Measurements from ENCODE around the gene GPC5.
"Not testable (repeated sequence)": the region's sequence is repeated elsewhere in the genome, so short reads cannot be mapped to it uniquely, and the experiment has no call there.

The GPC5 gene

DNA sequence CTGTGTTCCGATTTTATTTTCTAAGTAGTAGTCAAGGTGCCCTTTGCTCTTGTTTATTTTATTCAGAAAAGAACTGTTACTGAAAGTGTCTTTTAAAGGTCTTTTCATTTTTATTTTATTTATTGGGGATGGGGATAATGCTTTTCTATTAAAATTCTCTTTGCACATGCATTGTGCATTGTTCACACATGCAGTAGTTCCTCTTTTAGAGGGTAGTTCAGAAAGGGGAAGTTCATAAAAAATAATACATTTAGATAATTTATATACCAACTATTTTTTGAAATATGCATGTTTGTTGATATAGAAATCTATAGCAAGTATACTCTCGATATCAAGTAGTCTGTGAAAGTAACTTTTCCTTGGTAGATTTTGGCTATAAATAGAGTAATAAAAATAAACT, 3.5 kb downstream of the GPC5 start:
- no peak for DNase-seq
- no peaks in the 10 kb centered on the region for H3K36me3 ChIP-seq
- peaks cover 0 to 15% (median 12%) of the 10 kb centered on the region in 4 donors for H3K4me1 ChIP-seq
- intact Hi-C loops (cut with DNase I; ENCODE audit: low total_unique reads), result loop anchor here (2.0 kb wide), 1 partner anchor 15 kb away; no protein-coding TSS in a partner anchor
- TF ChIP-seq, protein P1, sequence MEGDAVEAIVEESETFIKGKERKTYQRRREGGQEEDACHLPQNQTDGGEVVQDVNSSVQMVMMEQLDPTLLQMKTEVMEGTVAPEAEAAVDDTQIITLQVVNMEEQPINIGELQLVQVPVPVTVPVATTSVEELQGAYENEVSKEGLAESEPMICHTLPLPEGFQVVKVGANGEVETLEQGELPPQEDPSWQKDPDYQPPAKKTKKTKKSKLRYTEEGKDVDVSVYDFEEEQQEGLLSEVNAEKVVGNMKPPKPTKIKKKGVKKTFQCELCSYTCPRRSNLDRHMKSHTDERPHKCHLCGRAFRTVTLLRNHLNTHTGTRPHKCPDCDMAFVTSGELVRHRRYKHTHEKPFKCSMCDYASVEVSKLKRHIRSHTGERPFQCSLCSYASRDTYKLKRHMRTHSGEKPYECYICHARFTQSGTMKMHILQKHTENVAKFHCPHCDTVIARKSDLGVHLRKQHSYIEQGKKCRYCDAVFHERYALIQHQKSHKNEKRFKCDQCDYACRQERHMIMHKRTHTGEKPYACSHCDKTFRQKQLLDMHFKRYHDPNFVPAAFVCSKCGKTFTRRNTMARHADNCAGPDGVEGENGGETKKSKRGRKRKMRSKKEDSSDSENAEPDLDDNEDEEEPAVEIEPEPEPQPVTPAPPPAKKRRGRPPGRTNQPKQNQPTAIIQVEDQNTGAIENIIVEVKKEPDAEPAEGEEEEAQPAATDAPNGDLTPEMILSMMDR (IDR thresholded peaks at IDR 0.05), result no peak
- no peaks in the 10 kb centered on the region for H3K9me3 ChIP-seq
- peaks cover 0 to 4% of the 10 kb centered on the region in 2 donors for H3K27me3 ChIP-seq
- H3K27ac ChIP-seq, result no peak overlapping the region
- H3K4me3 ChIP-seq, result no peak overlapping the region

DNA sequence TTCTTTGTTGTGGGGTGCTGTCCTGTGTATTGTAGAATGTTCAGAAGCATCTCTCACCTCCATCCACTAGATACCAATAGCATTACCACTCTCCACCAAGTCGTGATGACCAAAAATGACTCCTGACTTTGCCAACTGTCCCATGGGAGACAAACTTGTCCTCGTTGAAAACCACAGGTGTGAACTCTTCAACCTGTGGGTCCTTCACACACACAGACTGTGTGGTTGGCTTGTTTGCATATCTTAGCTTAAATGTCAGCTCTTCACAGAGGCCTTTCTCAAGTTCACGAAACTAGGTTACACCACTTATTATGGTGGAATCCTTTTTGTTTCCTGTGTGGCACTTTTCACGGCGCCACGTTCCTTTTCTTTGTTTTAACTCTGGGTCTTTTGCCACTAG, 6.8 kb downstream of the GPC5 start:
- TF ChIP-seq, protein P1 (IDR thresholded peaks at IDR 0.05), result no peak
- H3K27me3 ChIP-seq, result peaks cover 0 to 2% of the 10 kb centered on the region in 2 donors
- no peak for DNase-seq
- no peaks in the 10 kb centered on the region for H3K9me3 ChIP-seq
- no peak overlapping the region for H3K27ac ChIP-seq
- H3K36me3 ChIP-seq, result no peaks in the 10 kb centered on the region
- no peak overlapping the region for H3K4me3 ChIP-seq
- no peaks in the 10 kb centered on the region for H3K4me1 ChIP-seq
- intact Hi-C loops (cut with DNase I; ENCODE audit: low total_unique reads), result no loop called here

DNA sequence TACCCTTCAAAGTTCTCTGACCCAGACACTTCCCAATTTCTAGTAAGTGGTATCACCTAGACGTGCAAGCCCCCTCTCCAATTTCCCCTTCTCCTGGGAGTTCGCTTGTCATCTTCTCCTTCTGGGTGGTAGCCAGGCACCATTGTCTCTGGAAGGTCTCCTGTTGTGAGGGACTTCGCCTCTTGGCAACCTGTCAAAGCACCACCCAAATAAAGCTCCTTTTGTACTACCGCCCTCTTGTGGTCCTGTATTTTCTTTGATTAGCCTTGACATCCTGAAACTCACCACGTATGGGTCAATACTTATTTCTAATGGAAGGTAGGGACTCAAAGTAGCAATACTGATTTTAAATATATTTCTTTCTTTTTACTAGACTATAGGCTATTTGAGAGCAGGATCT, 8.2 kb downstream of the GPC5 start:
- Histone ChIP-seq H3K9me3 (no peaks in the 10 kb centered on the region), H3K27me3 (peaks cover 0 to 2% of the 10 kb centered on the region in 2 donors), H3K27ac (no peak overlapping the region), H3K4me1 (no peaks in the 10 kb centered on the region), H3K4me3 (no peak overlapping the region), H3K36me3 (no peaks in the 10 kb centered on the region)
- intact Hi-C loops (cut with DNase I; ENCODE audit: low total_unique reads), result no loop called here
- no peak for DNase-seq
- TF ChIP-seq, protein P1 (IDR thresholded peaks at IDR 0.05), result no peak

DNA sequence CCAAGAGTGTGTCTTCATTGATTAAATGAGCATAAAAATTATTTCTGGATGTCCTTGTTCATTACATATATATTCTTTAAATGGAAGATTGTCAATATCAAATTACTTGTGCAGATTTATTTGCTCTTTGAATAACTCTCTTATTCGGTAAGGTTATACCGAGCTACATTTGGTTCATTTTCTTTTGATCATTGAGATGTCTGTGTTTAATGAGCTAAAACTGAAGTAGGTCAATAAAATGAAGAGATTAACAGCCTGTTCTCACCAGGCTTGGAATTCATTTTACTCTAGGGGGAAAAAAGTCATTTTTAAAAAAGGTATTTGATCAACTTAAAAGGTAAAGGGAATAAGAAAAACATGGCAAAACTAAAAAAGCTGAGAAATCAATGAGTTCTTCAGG, 10.6 kb downstream of the GPC5 start:
- DNase-seq, result no peak
- intact Hi-C loops (cut with DNase I; ENCODE audit: low total_unique reads), result no loop called here
- H3K4me1 ChIP-seq, result no peaks in the 10 kb centered on the region
- no peaks in the 10 kb centered on the region for H3K9me3 ChIP-seq
- no peak overlapping the region for H3K4me3 ChIP-seq
- peaks cover 0 to 2% of the 10 kb centered on the region in 2 donors for H3K27me3 ChIP-seq
- no peak overlapping the region for H3K27ac ChIP-seq
- no peaks in the 10 kb centered on the region for H3K36me3 ChIP-seq
- TF ChIP-seq, protein P1 (IDR thresholded peaks at IDR 0.05), result no peak

DNA sequence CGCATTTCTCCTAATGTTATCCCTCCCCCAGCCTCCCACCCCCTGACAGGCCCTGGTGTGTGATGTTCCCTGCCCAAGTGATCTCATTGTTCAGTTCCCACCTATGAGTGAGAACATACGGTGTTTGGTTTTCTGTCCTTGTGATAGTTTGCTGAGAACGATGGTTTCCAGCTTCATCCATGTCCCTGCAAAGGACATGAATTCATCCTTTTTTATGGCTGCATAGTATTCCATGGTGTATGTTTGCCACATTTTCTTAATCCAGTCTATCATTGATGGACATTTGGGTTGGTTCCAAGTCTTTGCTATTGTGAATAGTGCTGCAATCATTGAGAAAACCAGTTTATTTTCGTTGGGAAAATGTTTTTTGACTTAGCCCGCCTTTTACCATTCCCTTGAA, 18.2 kb downstream of the GPC5 start:
- H3K4me1 ChIP-seq, H3K9me3 ChIP-seq, H3K36me3 ChIP-seq, H3K4me3 ChIP-seq, H3K27me3 ChIP-seq, DNase-seq, H3K27ac ChIP-seq: not testable (repeated sequence)
- intact Hi-C loops (cut with DNase I; ENCODE audit: low total_unique reads), result loop anchor here (2.0 kb wide), 1 partner anchor 14 kb away; no protein-coding TSS in a partner anchor

DNA sequence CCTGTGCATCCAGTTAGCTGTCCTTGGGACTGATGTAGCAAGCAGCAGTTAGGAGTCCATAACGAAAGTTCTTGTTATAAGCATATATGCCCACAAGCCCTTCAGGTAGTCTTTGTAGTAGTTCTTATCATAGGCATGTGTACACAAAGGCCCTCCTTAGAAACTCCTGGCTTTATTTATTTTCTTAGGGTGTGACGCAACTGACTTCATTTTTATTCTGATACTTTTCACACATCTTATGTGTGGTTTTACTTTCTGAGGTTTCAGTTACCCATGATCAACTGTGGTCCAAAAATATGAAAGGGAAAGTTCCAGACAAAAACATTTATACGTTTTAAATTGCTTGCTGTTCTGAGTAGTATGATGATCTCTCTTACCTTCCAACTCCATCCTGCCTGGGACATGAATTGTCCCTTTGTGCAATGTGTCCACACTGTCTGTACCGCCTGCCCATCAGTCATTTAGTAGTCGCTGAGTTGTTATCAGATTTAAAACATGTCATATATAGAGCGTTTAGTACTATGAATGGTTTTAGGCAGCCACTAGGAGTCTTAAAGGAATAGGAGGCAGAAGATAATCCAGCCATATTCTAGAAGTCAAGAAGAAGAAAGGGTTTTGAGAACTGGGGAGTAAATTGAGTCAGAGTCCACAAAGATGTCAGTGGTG, 19.4 kb downstream of the GPC5 start:
- H3K4me3 ChIP-seq, result no peak overlapping the region
- TF ChIP-seq, protein P1 (IDR thresholded peaks at IDR 0.05), result no peak
- no peaks in the 10 kb centered on the region for H3K4me1 ChIP-seq
- no peaks in the 10 kb centered on the region for H3K9me3 ChIP-seq
- intact Hi-C loops (cut with DNase I; ENCODE audit: low total_unique reads), result loop anchor here (2.0 kb wide), 1 partner anchor 15 kb away; no protein-coding TSS in a partner anchor
- no peak overlapping the region for H3K27ac ChIP-seq
- H3K27me3 ChIP-seq, result no peaks in the 10 kb centered on the region
- no peak for DNase-seq
- H3K36me3 ChIP-seq, result no peaks in the 10 kb centered on the region

All from tibial artery (tissue), 4 donors.